Tibial artery (tissue), 4 donors: Measurements from ENCODE around the gene GEMIN2.

Experiments
- DNase-seq, 2 donors: peaks; one replicate each; pipeline ENCODE4 v3.0.0-alpha.2; 2019
- H3K27ac ChIP-seq, 2 donors: fragments of 200-600 bp; sonication (generic) in 1 of 2; 1 replicate in 1 of 2; 2 replicates in 1 of 2; pipeline ENCODE4 v1.5.1; 2018 to 2019; ENCODE audit warnings: mild to moderate bottlenecking in 1 of 2
- H3K27me3 ChIP-seq, 2 donors: fragments of 200-600 bp; sonication (generic) in 1 of 2; one replicate each; pipeline versions ENCODE4 v1.5.1 to v1.6.0; 2016 to 2019
- H3K36me3 ChIP-seq, 3 donors: fragments of 200-600 bp; sonication (generic) in 2 of 3; one replicate each; pipeline ENCODE4 v1.5.1; 2016 to 2019; ENCODE audit warnings: mild to moderate bottlenecking in 2 of 3
- H3K4me1 ChIP-seq, 4 donors: fragments of 200-600 bp; sonication (generic) in 2 of 4; 1 replicate in 3 of 4; 2 replicates in 1 of 4; pipeline ENCODE4 v1.5.1; 2016 to 2019
- H3K4me3 ChIP-seq, 2 donors: fragments of 200-600 bp; sonication (generic) in 1 of 2; 1 replicate in 1 of 2; 2 replicates in 1 of 2; pipeline ENCODE4 v1.5.1; 2018 to 2019; ENCODE audit warnings: mild to moderate bottlenecking in 2 of 2
- H3K9me3 ChIP-seq, 3 donors: fragments of 200-600 bp; sonication (generic) in 1 of 3; one replicate each; pipeline ENCODE4 v1.5.1; 2016 to 2019
- CTCF ChIP-seq, 2 experiments: fragments of 200-600 bp in 1 of 2; fragments of 450-650 bp in 1 of 2; IDR thresholded peaks; one replicate each; pipeline ENCODE4 v1.5.1; 2017 to 2019; ENCODE audit warnings: antibody characterized with exemption in 2 of 2, mild to moderate bottlenecking in 1 of 2, moderate library complexity in 1 of 2
- intact Hi-C: fragments of 100-400 bp; cut with DNase I; formaldehyde crosslinking; loops from one replicate; pipeline ENCODE4 v1.15.0; 2023; ENCODE audit warnings: low total_unique reads

The GEMIN2 gene

DNA sequence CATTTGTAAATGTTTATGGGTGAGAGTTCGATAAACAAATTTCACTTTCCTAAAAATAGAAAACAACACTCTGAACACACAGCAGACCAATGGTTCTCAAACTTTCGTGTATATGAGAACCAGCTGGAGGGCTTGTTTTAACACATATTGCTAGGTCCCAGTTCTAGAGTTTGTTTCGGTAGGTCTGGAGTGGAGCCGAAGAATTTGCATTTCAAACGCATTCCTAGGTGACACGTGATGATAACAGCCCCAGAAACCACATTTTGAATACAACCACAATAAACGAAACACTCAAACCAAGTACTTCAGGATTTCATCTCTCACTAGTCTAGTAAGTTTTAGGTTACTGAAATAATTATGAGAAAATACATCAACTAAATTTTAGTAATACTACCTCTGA is 28.2 kb upstream of the GEMIN2 start:
- H3K4me3 ChIP-seq = no peak overlapping the region

GRCh38 chr14:39087493-39087892 is 26.6 kb upstream of the GEMIN2 start:
- H3K4me1 ChIP-seq = no peaks in the 10 kb centered on the region
- no peak for DNase-seq
- intact Hi-C loops = no loop called here
- no peak overlapping the region for H3K27ac ChIP-seq
- peaks cover 72 to 96% (median 86%) of the 10 kb centered on the region in 3 donors for H3K36me3 ChIP-seq
- TF ChIP-seq CTCF (IDR thresholded peaks at IDR 0.05) = no peak
- H3K27me3 ChIP-seq = no peaks in the 10 kb centered on the region
- H3K4me3 ChIP-seq = no peak overlapping the region
- no peaks in the 10 kb centered on the region for H3K9me3 ChIP-seq

More for the DNA sequence above, 28.2 kb upstream of the GEMIN2 start:
- Histone ChIP-seq H3K27me3 (no peaks in the 10 kb centered on the region), H3K9me3 (no peaks in the 10 kb centered on the region), H3K27ac (no peak overlapping the region), H3K4me1 (no peaks in the 10 kb centered on the region), H3K36me3 (peaks cover 66 to 97% (median 82%) of the 10 kb centered on the region in 3 donors)
- DNase-seq = no peak
- intact Hi-C loops = no loop called here
- no peak for TF ChIP-seq CTCF (IDR thresholded peaks at IDR 0.05)

GRCh38 chr14:39090548-39091111 is 23.5 kb upstream of the GEMIN2 start:
- intact Hi-C loops = no loop called here
- H3K27ac ChIP-seq = no peak overlapping the region
- no peak for DNase-seq
- no peak overlapping the region for H3K4me3 ChIP-seq
- no peaks in the 10 kb centered on the region for H3K27me3 ChIP-seq
- H3K9me3 ChIP-seq = no peaks in the 10 kb centered on the region
- H3K4me1 ChIP-seq = peaks cover 0 to 16% (median 0%) of the 10 kb centered on the region in 4 donors
- peaks cover 70 to 89% (median 78%) of the 10 kb centered on the region in 3 donors for H3K36me3 ChIP-seq
- TF ChIP-seq CTCF (IDR thresholded peaks at IDR 0.05) = no peak

DNA sequence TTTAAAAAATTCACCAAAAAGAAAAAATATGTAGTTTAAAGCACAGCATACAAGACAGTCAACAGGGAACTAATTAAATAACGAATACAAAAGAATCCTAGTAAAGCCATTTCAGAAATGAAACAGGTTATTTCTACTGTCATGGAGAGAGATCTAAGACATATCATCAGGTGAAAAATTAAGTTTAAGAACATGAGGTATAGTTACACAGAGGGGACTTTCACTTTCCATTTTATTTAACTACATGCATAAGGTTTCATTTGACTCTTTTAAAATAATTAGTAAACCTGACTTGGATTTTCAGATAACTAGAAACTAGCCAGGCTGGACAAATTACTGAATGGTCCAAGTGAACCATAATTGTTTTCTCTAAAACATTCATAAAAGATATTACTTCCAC is 22.4 kb upstream of the GEMIN2 start:
- no peak overlapping the region for H3K4me3 ChIP-seq
- no peak for DNase-seq
- H3K36me3 ChIP-seq = peaks cover 59 to 84% (median 69%) of the 10 kb centered on the region in 3 donors
- no peaks in the 10 kb centered on the region for H3K27me3 ChIP-seq
- no peak for TF ChIP-seq CTCF (IDR thresholded peaks at IDR 0.05)
- peaks cover 0 to 17% (median 0%) of the 10 kb centered on the region in 4 donors for H3K4me1 ChIP-seq
- no peaks in the 10 kb centered on the region for H3K9me3 ChIP-seq
- intact Hi-C loops = no loop called here
- no peak overlapping the region for H3K27ac ChIP-seq

- no peak overlapping the region for H3K27ac ChIP-seq
- H3K9me3 ChIP-seq = no peaks in the 10 kb centered on the region
- no peak for DNase-seq
- H3K27me3 ChIP-seq = no peaks in the 10 kb centered on the region
- H3K4me3 ChIP-seq = no peak overlapping the region
- peaks cover 0 to 36% (median 2%) of the 10 kb centered on the region in 4 donors for H3K4me1 ChIP-seq
- peaks cover 50 to 58% (median 52%) of the 10 kb centered on the region in 3 donors for H3K36me3 ChIP-seq
- intact Hi-C loops = no loop called here
- no peak for TF ChIP-seq CTCF (IDR thresholded peaks at IDR 0.05)
Observed at GRCh38 chr14:39094515-39094914, 19.6 kb upstream of the GEMIN2 start.
